DLD1 (cell line): ENCODE measurements around the gene ST6GAL1.

Experiments
- in situ Hi-C: cut with HindIII; loops from 2 replicates; pipeline ENCODE4 v1.10.0; 2017; ENCODE audit warnings: low sequenced_read_pairs

Gene ST6GAL1

GRCh38 chr3:187102073-187102634, 171.8 kb downstream of the ST6GAL1 start:
- in situ Hi-C loops, result no loop called here

DNA sequence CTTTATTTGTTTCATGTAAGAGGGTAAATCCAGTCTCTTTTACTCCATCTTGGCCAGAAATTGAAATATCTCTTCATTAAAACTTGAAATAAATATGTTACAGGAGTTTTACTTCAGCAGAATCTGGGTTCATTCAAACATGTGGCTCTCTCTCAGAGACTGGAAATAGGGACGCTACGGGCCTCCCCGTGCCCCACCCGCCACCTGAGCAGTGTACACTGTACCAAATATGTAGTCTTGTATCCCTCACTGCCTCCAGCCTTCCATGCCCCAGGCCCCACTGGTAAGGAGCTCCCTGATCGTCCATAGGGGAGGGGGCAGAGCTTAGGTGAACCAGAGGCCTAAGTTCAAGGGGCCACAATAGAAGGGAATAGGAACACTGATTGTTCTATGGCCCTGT, 172.9 kb downstream of the ST6GAL1 start:
- in situ Hi-C loops, result no loop called here

GRCh38 chr3:187104342-187104741, 174.0 kb downstream of the ST6GAL1 start:
- in situ Hi-C loops, result no loop called here

DNA sequence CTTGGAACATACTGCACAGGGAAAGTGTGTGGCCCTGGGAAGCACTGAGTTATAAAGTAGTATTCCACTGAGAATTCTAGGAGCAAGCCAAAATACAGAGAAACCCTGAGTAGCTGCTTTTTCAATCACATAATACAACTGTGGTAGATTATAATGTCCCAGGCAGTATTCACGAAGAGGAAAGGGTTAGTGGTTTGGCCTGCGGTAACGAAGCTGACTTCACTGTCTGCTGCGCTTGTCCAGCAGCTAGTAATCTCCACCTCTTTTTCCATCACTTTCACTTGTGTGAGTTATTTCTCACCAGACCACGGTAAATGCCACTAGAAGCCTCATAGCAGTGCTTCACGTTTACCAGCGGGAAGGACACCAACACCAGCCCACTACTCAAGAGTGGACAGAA, 174.6 kb downstream of the ST6GAL1 start:
- in situ Hi-C loops, result no loop called here

GRCh38 chr3:187105700-187106099, 175.4 kb downstream of the ST6GAL1 start:
- in situ Hi-C loops, result no loop called here

GRCh38 chr3:187107989-187108388, 177.7 kb downstream of the ST6GAL1 start:
- in situ Hi-C loops, result no loop called here

DNA sequence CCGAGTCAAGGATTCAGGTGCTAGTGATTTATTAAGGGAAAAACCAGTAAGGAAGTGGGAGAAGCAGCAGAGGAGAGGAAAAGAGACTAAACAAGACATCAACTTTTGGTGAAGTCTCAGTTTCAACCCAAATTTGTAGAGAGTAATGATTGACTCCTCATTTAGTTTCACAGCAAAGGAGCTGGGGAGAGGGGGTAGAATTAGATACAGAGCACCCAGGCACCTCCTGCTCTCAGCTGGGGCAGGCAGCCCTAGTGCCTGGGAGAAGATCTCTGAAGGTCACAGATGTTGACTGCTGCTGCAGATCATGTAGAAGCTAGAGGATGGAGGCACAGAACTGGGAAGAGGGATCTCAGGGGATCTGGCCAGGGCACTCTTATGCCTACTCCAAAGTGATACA, 179.8 kb downstream of the ST6GAL1 start:
- in situ Hi-C loops, result no loop called here

GRCh38 chr3:187112934-187113793, 182.8 kb downstream of the ST6GAL1 start:
- in situ Hi-C loops, result no loop called here

DNA sequence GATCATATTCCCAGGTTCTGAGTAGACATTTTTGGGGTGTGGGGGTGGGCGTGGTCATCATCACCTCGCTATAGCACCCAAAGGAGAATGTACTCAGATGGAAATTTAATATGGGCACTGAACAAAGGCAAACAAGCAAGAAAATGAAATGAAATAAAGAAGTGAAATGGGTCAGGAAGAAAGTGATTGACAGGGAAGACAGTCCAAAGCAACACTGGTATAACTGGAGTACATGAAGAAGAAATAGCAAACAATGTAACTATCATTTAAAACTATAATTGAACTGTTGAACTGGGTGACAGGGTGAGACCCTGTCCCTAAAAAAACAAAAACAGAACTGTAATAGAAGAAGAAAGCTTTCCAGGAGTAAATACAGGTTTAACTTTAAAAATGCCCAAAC, 184.2 kb downstream of the ST6GAL1 start:
- in situ Hi-C loops, result no loop called here

DNA sequence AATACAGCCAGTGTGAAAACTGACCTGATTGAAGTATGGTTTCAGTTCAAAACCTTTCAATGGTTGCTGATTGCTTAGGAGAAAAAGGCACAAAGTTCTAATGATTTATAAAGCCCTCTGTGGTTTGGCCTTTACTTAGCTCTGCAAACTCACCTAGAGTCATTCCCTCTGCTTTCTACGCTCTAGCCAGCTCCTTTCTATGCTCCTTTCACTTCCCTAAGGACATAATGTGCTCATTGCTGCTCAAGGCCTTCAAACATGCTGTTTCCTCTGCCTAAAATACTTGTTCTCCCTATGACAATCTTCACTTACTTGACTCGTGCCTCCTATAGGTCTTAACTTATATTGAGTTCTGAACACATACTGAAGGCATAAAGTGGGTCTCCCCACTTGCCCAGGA, 190.0 kb downstream of the ST6GAL1 start:
- in situ Hi-C loops, result no loop called here

- in situ Hi-C loops, result no loop called here
These were observed 191.9 kb downstream of the ST6GAL1 start for GRCh38 chr3:187122261-187122660.

- in situ Hi-C loops, result no loop called here
These were observed 195.1 kb downstream of the ST6GAL1 start for GRCh38 chr3:187125319-187126031.
